ENCODE results near the gene EDRF1.
A peak's percentile ranks its signal among the peaks of the same experiment; 100 is the strongest.

EDRF1 gene

GRCh38 chr10:125747417-125747816, 27.9 kb downstream of the EDRF1 start:
- no peak for DNase-seq (ENCODE audit: low read depth)
- no peak for TF ChIP-seq CTCF (conservative IDR thresholded peaks at IDR 0.05; ENCODE audit: low read depth, low read length)
- H3K4me3 ChIP-seq (ENCODE audit: low read depth, low read length): no peak overlapping the region

GRCh38 chr10:125756196-125756595, 36.7 kb downstream of the EDRF1 start:
- H3K4me3 ChIP-seq (ENCODE audit: low read depth, low read length): no peak overlapping the region
- TF ChIP-seq CTCF (conservative IDR thresholded peaks at IDR 0.05; ENCODE audit: low read depth, low read length): no peak
- peak; percentile 14 for DNase-seq (ENCODE audit: low read depth)

GRCh38 chr10:125756853-125757487, 37.5 kb downstream of the EDRF1 start:
- H3K4me3 ChIP-seq (ENCODE audit: low read depth, low read length): no peak overlapping the region
- DNase-seq (ENCODE audit: low read depth): no peak
- no peak for TF ChIP-seq CTCF (conservative IDR thresholded peaks at IDR 0.05; ENCODE audit: low read depth, low read length)

- TF ChIP-seq CTCF (conservative IDR thresholded peaks at IDR 0.05; ENCODE audit: low read depth, low read length): no peak
- DNase-seq (ENCODE audit: low read depth): no peak
Measured at GRCh38 chr10:125757742-125758141, 38.2 kb downstream of the EDRF1 start.

GRCh38 chr10:125761961-125762360, 42.5 kb downstream of the EDRF1 start:
- no peak for DNase-seq (ENCODE audit: low read depth)
- no peak for TF ChIP-seq CTCF (conservative IDR thresholded peaks at IDR 0.05; ENCODE audit: low read depth, low read length)
- no peak overlapping the region for H3K4me3 ChIP-seq (ENCODE audit: low read depth, low read length)

More at GRCh38 chr10:125757742-125758141, 38.2 kb downstream of the EDRF1 start:
- H3K4me3 ChIP-seq (ENCODE audit: low read depth, low read length): no peak overlapping the region

GRCh38 chr10:125762692-125763648, 43.5 kb downstream of the EDRF1 start:
- no peak overlapping the region for H3K4me3 ChIP-seq (ENCODE audit: low read depth, low read length)
- TF ChIP-seq CTCF (conservative IDR thresholded peaks at IDR 0.05; ENCODE audit: low read depth, low read length): no peak
- DNase-seq (ENCODE audit: low read depth): no peak

Data from choroid plexus epithelial cell (primary cell).